Hematopoietic multipotent progenitor cell treated with erythropoietin and hydrocortisone succinate and interleukin-3 and kit ligand, for 4 days (in vitro differentiated cells): ENCODE data around the gene CSH2.

Source experiments
- DNase-seq: peaks from one replicate; pipeline ENCODE4 v3.0.0-alpha.2; 2015

CSH2 gene

GRCh38 chr17:63850401-63850800, 23.1 kb downstream of the CSH2 start:
- no peak for DNase-seq

- peak; percentile 98 for DNase-seq
These were observed 24.4 kb downstream of the CSH2 start for GRCh38 chr17:63848834-63849689.

DNA sequence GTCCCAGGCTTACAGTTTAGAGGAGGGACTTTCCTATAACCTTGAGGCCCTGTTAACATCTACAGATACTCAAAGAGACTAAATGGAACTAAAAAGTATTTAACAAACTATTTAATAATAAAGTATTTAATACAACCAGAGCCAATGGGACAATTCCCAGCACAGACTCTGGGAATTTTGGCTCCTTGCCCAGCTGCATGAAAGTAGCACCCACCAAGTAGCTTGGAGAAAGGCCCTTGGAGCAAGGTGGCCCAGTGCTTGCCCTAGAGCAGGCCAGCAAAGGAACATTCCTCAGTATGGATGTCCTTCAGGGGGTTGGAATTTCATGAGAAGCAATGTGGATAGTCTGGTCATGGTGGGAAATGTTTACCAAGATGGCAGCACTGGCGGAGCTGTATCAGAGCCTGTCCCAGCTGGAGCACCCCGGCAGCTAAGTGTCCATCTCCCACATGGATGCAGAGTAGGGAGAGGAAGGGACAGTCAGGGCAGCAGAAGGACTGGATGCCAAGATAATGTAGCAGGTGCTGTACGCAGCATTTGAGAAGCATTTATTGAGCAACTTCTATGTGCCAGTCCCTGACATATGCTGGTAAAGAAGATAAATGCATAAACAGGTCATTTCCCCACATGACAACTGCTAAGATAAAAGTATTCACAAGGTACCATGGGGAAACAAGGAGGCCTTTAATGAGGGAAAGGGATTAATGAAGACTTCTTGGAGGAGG, 25.8 kb downstream of the CSH2 start:
- no peak for DNase-seq

- no peak for DNase-seq
These were observed 28.0 kb downstream of the CSH2 start for GRCh38 chr17:63845509-63845908.

DNA sequence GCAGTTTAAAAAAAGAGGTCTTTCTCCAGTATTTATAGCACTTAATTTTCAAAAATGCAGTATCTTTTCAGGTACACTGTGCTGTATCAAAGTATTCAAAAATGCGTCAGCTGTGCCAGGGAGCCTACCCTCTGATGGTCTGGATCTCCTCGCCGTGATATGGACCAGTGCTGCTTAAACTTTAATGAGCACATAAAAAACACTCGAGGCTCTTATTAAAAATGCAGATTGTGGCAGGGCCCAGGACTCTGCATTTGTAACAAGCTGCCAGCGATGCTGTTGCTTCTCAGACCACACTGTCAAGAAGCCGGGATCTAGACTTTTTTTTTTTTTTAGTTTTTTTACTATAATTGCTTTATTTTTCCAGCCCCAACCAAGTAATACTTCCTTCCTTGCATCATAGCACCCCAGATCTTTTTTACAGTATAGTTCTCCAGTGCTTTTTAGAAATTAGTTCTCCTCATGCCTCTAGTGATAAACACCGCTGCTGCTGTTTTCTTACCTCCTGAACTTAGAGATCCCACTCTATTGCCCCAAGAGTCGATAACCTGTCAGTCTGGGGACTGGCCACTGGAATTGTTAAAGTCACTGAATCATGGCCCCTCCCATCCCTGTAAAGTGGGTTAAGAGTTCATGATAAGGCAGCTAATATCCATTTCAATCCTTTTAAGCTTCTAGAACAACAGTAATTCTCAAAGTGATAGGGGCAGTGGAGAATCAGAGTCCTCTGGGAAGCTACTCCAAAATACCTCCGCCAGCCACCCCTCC, 29.4 kb downstream of the CSH2 start:
- peak; percentile 50 for DNase-seq

DNA sequence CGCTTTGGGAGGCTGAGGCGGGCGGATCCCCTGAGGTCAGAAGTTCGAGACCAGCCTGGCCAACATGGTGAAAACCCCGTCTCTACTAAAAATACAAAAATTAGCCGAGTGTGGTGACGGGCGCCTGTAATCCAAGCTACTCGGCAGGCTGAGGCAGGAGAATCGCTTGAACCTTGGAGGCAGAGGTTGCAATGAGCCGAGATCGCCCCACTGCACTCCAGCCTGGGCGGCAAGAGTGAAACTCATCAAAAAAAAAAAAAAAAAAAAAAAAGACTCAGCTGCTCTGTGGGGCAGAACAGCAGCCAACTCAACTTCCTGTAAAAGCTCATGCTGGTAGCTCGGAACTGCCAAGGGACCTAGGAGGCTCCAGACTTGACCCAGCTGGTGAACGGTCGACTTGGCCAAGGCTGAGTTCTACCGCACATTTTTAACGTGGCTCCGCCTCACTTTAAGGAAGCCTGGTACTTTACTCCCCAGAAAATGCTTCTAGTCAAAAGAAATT, 30.0 kb downstream of the CSH2 start:
- peak; percentile 87 for DNase-seq

GRCh38 chr17:63842540-63843386, 30.7 kb downstream of the CSH2 start, which contains the start of gene SMARCD2:
SMARCD2 (minus strand) TSS chr17:63842685; CDS start chr17:63842674, 11 bp downstream.
- peak; percentile 99 for DNase-seq

DNA sequence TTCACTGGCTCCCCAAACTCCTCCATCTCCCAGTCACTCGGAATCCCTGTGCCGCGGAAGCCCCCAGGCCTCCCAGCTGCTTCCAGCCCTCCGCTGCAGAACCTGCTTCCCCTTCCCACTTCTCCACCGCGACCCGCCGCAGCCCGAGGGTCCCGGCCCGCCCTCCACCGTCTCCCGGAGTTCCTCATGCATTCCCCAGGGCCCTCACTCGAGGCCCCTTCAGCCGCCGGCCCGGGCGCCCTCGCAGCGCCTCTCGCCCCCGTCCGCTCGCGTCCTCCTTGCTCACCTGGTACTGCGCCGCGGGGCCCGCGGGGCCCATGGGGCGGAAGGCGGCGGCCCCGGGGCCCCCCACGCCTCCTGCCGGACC, 31.3 kb downstream of the CSH2 start:
- no peak for DNase-seq

GRCh38 chr17:63841350-63842172, 31.9 kb downstream of the CSH2 start:
- peak; percentile 46 for DNase-seq

- no peak for DNase-seq
These were observed 32.7 kb downstream of the CSH2 start for GRCh38 chr17:63840591-63841349.

DNA sequence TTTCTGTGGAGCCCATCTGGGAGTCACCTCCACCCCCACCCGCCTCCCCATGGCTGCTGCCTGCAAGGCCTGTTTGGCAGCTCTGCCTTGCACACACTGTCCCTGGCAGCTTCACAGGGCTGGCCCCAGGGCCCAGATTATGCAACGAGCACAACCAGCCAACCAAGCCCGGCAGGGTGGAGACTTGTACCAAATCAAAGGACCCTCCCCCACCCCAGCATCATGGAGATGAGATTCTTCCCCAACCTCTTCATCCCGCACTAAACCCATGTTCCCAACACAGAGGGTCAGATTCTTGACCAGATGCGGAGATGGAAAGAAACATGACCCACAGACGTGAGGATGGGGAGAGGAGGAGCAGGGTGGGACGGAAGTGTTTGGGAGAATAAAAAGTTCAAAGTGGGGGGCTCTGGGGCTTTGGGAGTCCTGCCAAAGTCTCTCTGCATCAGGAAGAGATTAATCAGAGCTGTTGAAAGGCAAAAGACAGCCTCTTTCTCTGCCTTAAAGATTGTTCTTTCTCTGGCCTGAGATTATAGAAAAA, 34.8 kb downstream of the CSH2 start:
- DNase-seq, result peak; percentile 63

DNA sequence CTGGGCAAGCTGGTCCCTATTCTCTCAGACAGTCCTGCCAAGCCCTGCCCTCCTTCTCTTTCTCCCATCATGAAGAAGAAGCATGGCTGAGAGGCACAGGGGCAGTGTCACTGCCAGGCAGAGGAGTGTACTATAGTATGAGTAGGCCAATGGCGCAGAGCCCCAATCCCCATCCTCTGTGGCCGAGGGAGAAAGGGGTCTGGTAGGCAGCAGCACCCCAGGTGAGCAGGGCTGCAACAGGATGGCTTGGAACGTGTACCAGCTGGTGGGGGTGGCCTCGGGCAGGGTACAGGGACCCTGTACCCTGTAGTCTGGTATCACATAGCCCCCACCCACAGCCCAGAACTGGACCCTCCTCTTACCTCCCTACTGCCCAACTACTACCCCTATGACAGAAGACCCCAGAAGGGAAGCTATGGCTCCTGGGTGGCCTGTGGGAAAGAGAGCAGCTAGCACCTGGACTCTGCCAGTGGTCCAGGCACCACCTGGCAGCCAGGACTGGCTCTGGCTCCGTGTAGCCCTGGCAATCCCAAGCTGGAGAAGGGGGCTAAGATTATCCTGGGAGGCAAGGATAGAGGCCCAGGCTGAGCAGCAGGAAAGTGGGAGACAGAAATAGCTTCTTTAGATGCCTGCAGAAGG, 35.4 kb downstream of the CSH2 start:
- no peak for DNase-seq

DNA sequence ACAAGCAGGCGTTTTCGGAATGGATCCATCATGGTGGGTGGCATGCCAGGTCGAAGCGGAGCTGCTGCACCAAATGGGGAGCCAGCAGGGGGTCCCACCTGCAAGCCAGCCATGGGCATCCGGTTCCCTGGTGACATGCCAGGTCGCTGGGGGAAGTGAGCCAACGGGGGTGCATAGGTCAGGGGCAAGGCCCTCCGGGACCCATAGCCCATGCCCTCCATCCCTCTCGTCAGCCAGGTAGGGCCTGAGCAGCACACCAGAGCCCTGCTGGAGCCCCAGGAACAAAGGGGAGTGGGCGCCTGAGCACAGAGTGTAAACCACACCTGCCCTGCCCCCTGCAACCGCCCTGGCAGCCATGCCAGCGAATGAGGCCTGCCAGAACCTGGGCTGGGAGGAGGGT, 36.0 kb downstream of the CSH2 start:
- DNase-seq, result no peak

- DNase-seq, result no peak
These were observed 36.7 kb downstream of the CSH2 start for GRCh38 chr17:63836811-63837210.

GRCh38 chr17:63835167-63835720, 38.2 kb downstream of the CSH2 start:
- no peak for DNase-seq

DNA sequence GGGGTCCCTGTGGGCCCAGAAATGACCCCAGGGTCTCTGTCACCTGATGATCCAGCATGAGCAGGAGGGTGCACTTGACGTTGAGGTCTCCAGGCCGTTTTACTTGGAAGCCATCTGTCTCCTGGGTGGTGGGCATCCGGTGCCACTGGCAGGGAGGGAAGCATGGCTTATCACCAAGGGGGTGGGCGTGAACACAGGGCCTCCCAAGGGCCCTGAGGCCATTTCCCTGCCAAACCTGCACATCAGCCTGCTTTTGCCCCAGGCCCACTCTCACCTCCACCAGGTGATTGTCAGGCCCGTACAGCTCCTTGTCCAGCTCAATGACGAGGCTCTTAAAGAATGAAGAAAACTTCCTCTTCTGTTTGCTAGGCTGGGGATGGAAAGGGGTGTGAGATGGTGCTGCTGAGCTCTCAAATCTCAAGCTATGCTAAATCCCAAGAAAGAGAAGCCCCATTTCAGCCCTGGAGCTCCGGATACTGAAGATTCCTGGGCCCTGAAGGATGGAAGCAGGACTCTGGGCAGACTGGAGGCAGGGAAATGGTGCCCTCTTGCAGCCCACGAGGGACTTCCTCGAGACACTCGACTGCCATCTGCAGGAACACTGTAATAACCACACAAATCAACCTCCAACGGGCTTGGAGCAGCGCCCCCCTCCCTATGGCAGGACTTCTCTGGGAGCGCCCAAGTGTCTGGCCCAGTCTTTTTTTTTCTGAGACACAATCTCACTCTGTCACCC, 38.9 kb downstream of the CSH2 start:
- peak; percentile 91 for DNase-seq

- no peak for DNase-seq
These were observed 39.6 kb downstream of the CSH2 start for GRCh38 chr17:63833741-63834373.
